Fibroblast of pulmonary artery (primary cell): ENCODE results near the gene APOM.

ENCODE experiments used
- DNase-seq: peaks from one replicate; pipeline ENCODE4 v3.0.0-alpha.2; 2010; ENCODE audit warnings: low read depth
- H3K4me3 ChIP-seq: replicated peaks from 2 replicates; pipeline ENCODE4 v1.5.1; 2011; ENCODE audit warnings: low read depth, mild to moderate bottlenecking, control low read depth, low read length, moderate library complexity
- TF ChIP-seq, protein P1 (sequence below): IDR thresholded peaks from 2 replicates; pipeline ENCODE4 v1.5.1; 2011; ENCODE audit warnings: mild to moderate bottlenecking, control low read depth, low read length, inconsistent platforms; ENCODE audit errors: missing control alignments

The APOM gene

DNA sequence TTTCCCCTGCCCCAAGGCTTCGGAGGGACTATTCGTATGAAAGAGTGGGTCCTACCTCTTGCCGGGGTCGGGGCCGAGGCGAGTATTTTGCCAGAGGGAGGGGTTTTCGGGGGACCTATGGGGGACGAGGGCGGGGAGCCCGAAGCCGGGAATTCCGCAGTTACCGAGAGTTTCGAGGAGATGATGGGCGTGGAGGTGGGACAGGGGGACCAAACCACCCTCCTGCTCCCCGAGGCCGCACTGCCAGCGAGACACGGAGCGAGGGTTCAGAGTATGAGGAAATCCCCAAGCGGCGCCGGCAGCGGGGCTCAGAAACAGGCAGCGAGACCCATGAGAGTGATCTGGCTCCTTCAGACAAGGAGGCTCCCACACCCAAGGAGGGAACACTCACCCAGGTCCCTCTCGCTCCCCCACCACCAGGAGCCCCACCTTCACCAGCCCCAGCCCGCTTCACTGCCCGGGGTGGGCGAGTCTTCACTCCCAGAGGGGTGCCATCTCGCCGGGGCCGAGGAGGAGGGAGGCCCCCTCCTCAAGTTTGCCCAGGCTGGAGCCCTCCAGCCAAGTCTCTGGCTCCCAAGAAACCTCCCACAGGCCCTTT lies 23.9 kb upstream of the APOM start:
- H3K4me3 ChIP-seq, result no peak overlapping the region
- DNase-seq, result no peak
- TF ChIP-seq, protein P1, sequence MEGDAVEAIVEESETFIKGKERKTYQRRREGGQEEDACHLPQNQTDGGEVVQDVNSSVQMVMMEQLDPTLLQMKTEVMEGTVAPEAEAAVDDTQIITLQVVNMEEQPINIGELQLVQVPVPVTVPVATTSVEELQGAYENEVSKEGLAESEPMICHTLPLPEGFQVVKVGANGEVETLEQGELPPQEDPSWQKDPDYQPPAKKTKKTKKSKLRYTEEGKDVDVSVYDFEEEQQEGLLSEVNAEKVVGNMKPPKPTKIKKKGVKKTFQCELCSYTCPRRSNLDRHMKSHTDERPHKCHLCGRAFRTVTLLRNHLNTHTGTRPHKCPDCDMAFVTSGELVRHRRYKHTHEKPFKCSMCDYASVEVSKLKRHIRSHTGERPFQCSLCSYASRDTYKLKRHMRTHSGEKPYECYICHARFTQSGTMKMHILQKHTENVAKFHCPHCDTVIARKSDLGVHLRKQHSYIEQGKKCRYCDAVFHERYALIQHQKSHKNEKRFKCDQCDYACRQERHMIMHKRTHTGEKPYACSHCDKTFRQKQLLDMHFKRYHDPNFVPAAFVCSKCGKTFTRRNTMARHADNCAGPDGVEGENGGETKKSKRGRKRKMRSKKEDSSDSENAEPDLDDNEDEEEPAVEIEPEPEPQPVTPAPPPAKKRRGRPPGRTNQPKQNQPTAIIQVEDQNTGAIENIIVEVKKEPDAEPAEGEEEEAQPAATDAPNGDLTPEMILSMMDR, result no peak

DNA sequence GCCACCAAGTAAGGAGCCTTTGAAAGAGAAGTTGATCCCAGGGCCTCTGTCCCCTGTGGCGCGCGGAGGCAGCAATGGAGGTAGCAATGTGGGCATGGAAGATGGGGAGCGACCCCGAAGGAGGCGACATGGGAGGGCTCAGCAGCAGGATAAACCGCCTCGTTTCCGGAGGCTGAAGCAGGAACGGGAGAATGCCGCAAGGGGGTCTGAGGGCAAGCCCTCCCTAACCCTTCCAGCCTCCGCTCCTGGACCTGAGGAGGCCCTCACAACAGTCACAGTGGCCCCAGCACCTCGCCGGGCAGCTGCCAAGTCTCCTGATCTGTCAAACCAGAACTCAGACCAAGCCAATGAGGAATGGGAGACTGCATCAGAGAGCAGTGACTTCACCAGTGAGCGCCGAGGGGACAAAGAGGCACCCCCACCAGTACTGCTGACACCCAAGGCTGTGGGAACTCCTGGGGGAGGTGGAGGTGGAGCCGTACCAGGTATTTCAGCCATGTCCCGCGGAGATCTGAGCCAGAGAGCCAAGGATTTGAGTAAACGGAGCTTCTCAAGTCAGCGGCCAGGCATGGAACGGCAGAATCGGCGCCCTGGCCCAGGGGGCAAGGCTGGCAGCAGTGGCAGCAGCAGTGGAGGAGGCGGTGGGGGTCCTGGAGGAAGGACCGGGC lies 23.3 kb upstream of the APOM start:
- no peak overlapping the region for H3K4me3 ChIP-seq
- TF ChIP-seq, protein P1, result no peak
- no peak for DNase-seq

DNA sequence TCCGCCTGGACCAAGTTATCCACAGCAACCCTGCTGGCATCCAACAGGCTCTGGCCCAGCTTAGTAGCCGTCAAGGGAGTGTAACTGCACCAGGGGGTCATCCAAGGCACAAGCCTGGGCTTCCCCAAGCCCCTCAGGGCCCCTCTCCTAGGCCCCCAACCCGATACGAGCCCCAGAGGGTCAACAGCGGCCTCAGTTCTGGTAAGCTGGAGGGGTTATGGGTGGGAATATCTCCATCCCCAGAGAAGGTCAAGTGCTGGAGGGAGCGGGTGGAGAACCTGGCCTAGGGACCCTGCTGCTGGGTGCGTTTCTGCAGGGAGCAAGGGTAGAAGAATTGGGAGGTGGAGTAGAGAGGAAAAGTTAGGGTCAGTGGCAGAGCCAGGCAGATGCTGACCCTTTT lies 22.2 kb upstream of the APOM start:
- DNase-seq, result no peak
- no peak overlapping the region for H3K4me3 ChIP-seq
- TF ChIP-seq, protein P1, result no peak

DNA sequence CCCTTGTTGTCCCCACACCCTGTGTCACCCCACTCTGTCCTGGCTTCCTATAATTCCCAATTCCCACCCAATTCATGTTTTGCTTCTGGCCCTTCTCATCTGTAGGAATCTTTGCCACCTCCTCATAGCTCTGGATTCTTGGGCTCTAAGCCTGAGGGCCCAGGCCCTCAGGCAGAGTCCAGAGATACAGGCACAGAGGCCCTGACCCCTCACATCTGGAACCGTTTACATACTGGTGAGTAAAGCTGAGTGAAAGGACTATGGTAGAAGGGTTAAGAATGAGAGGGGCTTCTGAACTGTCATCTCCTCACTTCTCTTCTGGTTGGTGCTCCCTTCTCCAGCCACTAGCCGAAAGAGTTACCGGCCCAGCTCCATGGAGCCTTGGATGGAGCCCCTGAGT lies 21.6 kb upstream of the APOM start:
- no peak overlapping the region for H3K4me3 ChIP-seq
- TF ChIP-seq, protein P1, result no peak
- no peak for DNase-seq

DNA sequence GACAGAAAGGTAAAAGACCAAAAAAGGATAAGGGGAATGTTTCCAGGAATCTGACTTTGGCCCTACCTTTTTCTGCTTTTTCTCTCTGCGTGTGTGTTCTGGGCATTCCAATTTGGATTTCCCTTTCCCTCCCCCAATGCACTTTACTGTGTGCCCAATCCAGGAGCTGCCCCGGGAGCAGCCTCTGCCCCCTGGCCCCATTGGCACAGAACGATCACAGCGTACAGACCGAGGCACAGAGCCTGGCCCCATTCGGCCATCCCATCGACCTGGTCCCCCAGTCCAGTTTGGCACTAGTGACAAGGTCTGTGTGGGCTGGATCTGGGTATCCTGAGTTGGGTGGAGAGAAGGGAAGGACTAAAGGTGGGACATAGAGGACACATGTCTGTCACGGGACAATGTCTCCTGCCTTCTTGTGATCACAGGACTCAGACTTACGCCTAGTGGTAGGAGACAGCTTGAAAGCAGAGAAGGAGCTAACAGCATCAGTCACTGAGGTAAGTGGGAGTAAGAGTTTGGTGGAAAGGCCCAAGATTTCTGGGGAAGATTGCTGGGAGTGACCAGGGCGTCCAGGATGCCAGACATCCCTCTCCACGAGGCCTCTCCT lies 20.6 kb upstream of the APOM start:
- no peak overlapping the region for H3K4me3 ChIP-seq
- no peak for DNase-seq
- TF ChIP-seq, protein P1, result no peak

DNA sequence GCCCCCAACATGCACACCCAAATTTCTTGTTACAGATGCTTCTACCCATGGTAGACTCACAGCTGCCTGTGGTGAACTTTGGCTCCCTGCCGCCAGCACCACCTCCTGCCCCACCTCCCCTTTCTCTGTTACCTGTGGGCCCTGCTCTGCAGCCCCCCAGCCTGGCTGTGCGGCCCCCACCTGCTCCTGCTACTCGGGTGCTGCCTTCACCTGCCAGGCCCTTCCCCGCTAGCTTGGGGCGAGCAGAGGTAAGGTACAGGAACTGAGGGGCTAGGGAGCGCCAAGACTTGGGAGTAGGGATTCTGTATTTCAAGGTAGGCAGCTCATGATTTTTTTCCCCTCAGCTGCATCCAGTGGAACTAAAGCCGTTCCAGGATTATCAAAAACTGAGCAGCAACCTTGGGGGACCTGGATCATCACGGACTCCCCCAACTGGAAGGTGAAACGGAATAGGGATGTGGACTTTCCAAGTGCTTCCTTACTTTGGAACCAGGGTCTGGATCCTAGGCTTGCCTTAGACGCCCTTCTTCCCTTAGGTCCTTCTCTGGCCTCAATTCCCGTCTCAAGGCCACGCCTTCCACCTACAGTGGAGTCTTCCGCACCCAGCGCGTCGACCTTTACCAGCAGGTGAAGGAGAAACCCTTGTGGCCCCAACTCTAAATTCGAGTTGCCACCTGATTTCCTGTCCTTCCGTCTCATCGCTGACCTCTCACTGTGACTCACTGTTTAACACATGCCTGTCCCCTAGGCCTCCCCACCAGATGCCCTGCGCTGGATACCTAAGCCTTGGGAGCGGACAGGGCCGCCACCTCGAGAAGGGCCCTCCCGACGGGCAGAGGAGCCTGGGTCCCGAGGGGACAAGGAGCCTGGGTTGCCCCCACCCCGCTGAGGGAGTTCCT lies 18.7 kb upstream of the APOM start:
- TF ChIP-seq, protein P1, result no peak
- DNase-seq, result no peak
- H3K4me3 ChIP-seq, result no peak overlapping the region
